Upper lobe of right lung (tissue), 1 donor: ENCODE results near the gene EMILIN2. TPM values are rescaled to one million over a fixed set of nuclear protein-coding genes. Genes with fewer than 3 reads are reported as not detected.

Experiments
- ATAC-seq: fragments of 200-7000 bp; cut with Tn5 transposase; one replicate; pipeline ENCODE4 v1.9.1; 2020; ENCODE audit warnings: mild to moderate bottlenecking, moderate library complexity
- DNase-seq: peaks from one replicate; pipeline ENCODE4 v3.0.0-alpha.2; 2020
- H3K27ac ChIP-seq: fragments of 200-600 bp; one replicate; pipeline ENCODE4 v1.8.0; 2022
- H3K27me3 ChIP-seq: fragments of 200-600 bp; one replicate; pipeline ENCODE4 v1.8.0; 2022; ENCODE audit warnings: mild to moderate bottlenecking
- H3K36me3 ChIP-seq: fragments of 200-600 bp; one replicate; pipeline ENCODE4 v1.8.0; 2022
- H3K4me1 ChIP-seq: fragments of 200-600 bp; one replicate; pipeline ENCODE4 v1.8.0; 2022
- H3K4me3 ChIP-seq: fragments of 200-600 bp; one replicate; pipeline ENCODE4 v1.8.0; 2022; ENCODE audit warnings: mild to moderate bottlenecking
- H3K9me3 ChIP-seq: fragments of 200-600 bp; one replicate; pipeline ENCODE4 v1.8.0; 2022
- intact Hi-C: fragments of 100-400 bp; cut with DNase I; formaldehyde crosslinking; loops from one replicate; pipeline ENCODE4 v1.11.0; 2022
- total RNA-seq: library from RNA; stranded (reverse); fragmentation: NEBNext Ultra II Directional; extraction: Animal tissue kit (Norgen Biotek cat#: 25700); gene quantifications from one replicate; pipeline ENCODE4 v1.2.1, GENCODE V29; 2021
- TF ChIP-seq, protein P1 (sequence below): fragments of 200-600 bp; IDR thresholded peaks from one replicate; pipeline ENCODE4 v1.8.0; 2022; ENCODE audit warnings: antibody characterized with exemption
- donor health status: DM: no; HTN: yes; CAD: no; lungs with severe emphysema.

EMILIN2 gene
- total RNA-seq, 1 donor from 2014 or later: 35.2 TPM

DNA sequence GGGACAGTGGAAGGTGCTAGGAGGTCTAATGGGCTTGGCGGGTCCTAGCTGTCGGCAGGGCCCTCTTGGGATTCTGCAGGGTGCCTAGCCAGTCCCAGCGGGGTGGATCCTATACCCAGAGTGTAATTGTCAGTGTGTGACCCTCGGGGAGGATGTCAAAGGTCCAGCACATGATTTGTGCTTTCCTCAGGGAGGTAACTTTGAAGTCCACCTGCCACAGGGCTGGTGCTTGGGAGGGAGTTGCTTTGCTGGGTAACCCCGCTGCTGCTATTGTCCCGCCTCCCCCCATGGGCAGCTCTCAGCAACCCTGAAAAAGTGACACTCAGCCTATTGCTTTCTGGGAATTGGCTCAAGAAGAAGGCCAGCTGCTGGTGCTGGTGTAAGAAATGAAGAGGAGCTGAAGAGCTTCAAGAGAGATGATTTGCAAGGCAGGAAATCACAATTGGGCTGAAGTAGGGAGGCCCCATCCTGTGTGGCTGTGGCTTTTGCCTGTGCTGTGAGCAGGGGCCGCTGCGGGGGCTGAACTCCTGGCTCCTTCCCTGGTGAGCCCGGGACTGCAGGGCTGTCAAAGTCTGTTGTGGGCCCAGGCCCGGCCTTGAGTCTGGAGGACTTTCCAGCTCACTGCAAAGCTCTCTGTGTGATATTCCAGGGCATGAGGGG is 36.4 kb downstream of the EMILIN2 start:
- H3K36me3 ChIP-seq: no peaks in the 10 kb centered on the region
- H3K9me3 ChIP-seq: no peaks in the 10 kb centered on the region
- peak; percentile 45 for ATAC-seq
- H3K27me3 ChIP-seq: no peaks in the 10 kb centered on the region
- no peak for DNase-seq
- intact Hi-C loops: no loop called here
- H3K4me3 ChIP-seq: no peak overlapping the region
- no peak overlapping the region for H3K27ac ChIP-seq
- H3K4me1 ChIP-seq: peaks cover 12% of the 10 kb centered on the region
- TF ChIP-seq, protein P1, sequence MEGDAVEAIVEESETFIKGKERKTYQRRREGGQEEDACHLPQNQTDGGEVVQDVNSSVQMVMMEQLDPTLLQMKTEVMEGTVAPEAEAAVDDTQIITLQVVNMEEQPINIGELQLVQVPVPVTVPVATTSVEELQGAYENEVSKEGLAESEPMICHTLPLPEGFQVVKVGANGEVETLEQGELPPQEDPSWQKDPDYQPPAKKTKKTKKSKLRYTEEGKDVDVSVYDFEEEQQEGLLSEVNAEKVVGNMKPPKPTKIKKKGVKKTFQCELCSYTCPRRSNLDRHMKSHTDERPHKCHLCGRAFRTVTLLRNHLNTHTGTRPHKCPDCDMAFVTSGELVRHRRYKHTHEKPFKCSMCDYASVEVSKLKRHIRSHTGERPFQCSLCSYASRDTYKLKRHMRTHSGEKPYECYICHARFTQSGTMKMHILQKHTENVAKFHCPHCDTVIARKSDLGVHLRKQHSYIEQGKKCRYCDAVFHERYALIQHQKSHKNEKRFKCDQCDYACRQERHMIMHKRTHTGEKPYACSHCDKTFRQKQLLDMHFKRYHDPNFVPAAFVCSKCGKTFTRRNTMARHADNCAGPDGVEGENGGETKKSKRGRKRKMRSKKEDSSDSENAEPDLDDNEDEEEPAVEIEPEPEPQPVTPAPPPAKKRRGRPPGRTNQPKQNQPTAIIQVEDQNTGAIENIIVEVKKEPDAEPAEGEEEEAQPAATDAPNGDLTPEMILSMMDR: no peak

DNA sequence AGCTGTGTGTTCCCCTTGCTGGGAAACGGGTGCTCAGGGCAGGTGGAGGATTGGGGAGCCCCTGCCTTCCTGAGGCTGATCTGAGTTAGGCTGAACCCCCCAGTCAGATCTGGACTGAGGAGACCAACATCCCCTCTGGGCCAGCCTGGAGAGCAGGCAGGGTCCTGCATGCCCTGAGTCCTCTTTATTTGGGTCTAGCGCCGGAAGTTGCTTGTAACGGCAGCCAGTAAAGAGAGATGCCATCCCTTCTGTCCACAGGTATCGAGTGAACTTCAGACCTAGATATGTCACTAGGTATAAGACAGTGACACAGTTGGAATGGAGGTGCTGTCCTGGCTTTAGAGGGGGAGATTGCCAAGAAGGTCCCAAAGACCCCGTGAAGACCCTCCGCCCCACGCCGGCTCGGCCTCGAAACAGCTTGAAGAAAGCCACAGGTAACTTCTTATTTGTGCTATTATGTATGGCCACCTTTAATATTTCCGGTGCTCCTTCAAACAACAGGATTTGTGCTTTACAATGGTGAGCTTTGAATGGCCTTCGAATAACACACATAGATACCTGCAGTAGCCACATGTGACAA is 38.0 kb downstream of the EMILIN2 start:
- DNase-seq (no peak), ATAC-seq (no peak)
- TF ChIP-seq, protein P1: no peak
- no peaks in the 10 kb centered on the region for H3K27me3 ChIP-seq
- no peak overlapping the region for H3K27ac ChIP-seq
- peaks cover 12% of the 10 kb centered on the region for H3K4me1 ChIP-seq
- no peak overlapping the region for H3K4me3 ChIP-seq
- H3K36me3 ChIP-seq: no peaks in the 10 kb centered on the region
- no peaks in the 10 kb centered on the region for H3K9me3 ChIP-seq
- intact Hi-C loops: no loop called here

DNA sequence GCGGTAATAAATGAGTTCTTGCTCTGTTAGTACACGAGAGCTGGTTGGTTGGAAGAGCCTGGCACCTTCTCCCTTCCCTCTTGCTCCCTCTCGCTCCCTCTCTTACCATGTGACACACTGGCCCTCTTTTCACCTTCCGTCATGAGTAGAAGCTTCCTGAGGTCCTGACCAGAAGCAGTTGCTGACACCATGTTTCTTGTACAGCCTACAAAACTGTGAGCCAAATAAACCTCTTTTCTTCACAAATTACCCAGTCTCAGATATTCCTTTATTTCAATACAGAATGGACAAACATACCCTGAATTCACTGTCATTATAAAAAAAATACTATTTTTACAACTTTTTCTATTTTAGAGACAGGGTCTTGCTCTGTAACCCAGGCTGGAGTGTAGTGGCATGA is 40.7 kb downstream of the EMILIN2 start:
- Histone ChIP-seq H3K36me3 (no peaks in the 10 kb centered on the region), H3K4me1 (peaks cover 12% of the 10 kb centered on the region), H3K9me3 (no peaks in the 10 kb centered on the region), H3K4me3 (no peak overlapping the region), H3K27ac (no peak overlapping the region), H3K27me3 (no peaks in the 10 kb centered on the region)
- ATAC-seq (no peak), DNase-seq (no peak)
- intact Hi-C loops: no loop called here
- TF ChIP-seq, protein P1: no peak

DNA sequence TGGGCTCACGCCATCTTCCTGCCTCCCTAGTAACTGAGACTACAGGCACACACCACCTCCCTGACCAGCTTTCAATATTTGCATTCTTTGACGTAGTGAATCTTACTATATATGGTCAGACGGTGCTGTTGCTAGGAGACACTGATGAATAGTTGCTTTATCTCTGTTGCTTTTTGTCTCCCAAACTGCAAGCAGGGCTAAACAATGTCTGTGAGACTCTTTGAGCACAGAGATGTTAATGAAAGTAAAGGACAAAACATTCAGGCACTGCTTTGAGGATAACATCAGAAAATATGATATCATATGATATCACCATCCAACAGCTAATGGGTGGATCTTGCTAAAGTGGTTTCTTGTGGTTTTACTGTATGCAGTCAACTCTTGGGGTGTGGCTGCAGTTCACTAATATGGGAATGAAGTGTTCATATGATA is 43.0 kb downstream of the EMILIN2 start:
- no peaks in the 10 kb centered on the region for H3K4me1 ChIP-seq
- intact Hi-C loops: no loop called here
- H3K27ac ChIP-seq: no peak overlapping the region
- no peak overlapping the region for H3K4me3 ChIP-seq
- ATAC-seq: no peak
- TF ChIP-seq, protein P1: no peak
- no peaks in the 10 kb centered on the region for H3K27me3 ChIP-seq
- no peak for DNase-seq
- H3K36me3 ChIP-seq: no peaks in the 10 kb centered on the region
- H3K9me3 ChIP-seq: no peaks in the 10 kb centered on the region

DNA sequence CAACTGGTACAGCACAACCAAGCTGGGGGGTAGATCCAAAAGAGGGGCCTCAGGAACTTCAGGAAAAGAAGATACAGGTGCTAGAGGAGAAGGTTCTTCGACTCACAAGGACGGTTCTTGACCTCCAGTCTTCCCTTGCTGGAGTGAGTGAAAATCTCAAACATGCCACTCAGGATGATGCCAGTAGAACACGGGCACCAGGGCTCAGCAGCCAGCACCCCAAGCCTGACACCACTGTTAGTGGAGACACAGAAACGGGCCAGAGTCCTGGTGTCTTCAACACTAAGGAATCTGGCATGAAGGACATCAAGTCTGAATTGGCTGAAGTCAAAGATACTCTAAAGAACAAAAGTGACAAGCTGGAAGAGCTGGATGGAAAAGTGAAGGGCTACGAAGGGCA is 43.8 kb downstream of the EMILIN2 start:
- H3K4me3 ChIP-seq: no peak overlapping the region
- intact Hi-C loops: no loop called here
- no peaks in the 10 kb centered on the region for H3K27me3 ChIP-seq
- no peak overlapping the region for H3K27ac ChIP-seq
- no peaks in the 10 kb centered on the region for H3K4me1 ChIP-seq
- DNase-seq (no peak), ATAC-seq (no peak)
- H3K36me3 ChIP-seq: no peaks in the 10 kb centered on the region
- H3K9me3 ChIP-seq: no peaks in the 10 kb centered on the region
- TF ChIP-seq, protein P1: no peak
